Measurements from ENCODE around the gene FLNC.

Gene FLNC

GRCh38 chr7:128839751-128840177 lies 9.6 kb downstream of the FLNC start:
- no peaks in the 10 kb centered on the region for H3K27me3 ChIP-seq (ENCODE audit: insufficient read depth, low read depth, severe bottlenecking)
- no peak for DNase-seq
- H3K27ac ChIP-seq, result no peak overlapping the region
- TF ChIP-seq CTCF (IDR thresholded peaks at IDR 0.05; ENCODE audit: low read depth, low read length), result no peak
- H3K4me3 ChIP-seq (ENCODE audit: low read depth, low read length), result no peak overlapping the region
- H3K36me3 ChIP-seq, result no peaks in the 10 kb centered on the region
- H3K9me3 ChIP-seq (ENCODE audit: severe bottlenecking), result no peaks in the 10 kb centered on the region

- H3K27ac ChIP-seq, result no peak overlapping the region
- no peak for DNase-seq
Measured at GRCh38 chr7:128840326-128841170, 10.3 kb downstream of the FLNC start.

GRCh38 chr7:128841171-128841690 lies 11.0 kb downstream of the FLNC start:
- DNase-seq, result no peak
- Histone ChIP-seq H3K36me3 (no peaks in the 10 kb centered on the region), H3K9me3 (ENCODE audit: severe bottlenecking) (no peaks in the 10 kb centered on the region), H3K27ac (no peak overlapping the region), H3K27me3 (ENCODE audit: insufficient read depth, low read depth, severe bottlenecking) (no peaks in the 10 kb centered on the region), H3K4me3 (ENCODE audit: low read depth, low read length) (no peak overlapping the region)
- no peak for TF ChIP-seq CTCF (IDR thresholded peaks at IDR 0.05; ENCODE audit: low read depth, low read length)

More at GRCh38 chr7:128840326-128841170, 10.3 kb downstream of the FLNC start:
- H3K9me3 ChIP-seq (ENCODE audit: severe bottlenecking), result no peaks in the 10 kb centered on the region
- H3K36me3 ChIP-seq, result no peaks in the 10 kb centered on the region
- no peak overlapping the region for H3K4me3 ChIP-seq (ENCODE audit: low read depth, low read length)
- no peaks in the 10 kb centered on the region for H3K27me3 ChIP-seq (ENCODE audit: insufficient read depth, low read depth, severe bottlenecking)
- no peak for TF ChIP-seq CTCF (IDR thresholded peaks at IDR 0.05; ENCODE audit: low read depth, low read length)

GRCh38 chr7:128841921-128842673 lies 11.9 kb downstream of the FLNC start:
- no peak overlapping the region; the same call in 1 of the 2 replicates for H3K27ac ChIP-seq
- H3K27me3 ChIP-seq (ENCODE audit: insufficient read depth, low read depth, severe bottlenecking), result no peaks in the 10 kb centered on the region
- peak; percentile 70 for DNase-seq
- no peaks in the 10 kb centered on the region for H3K9me3 ChIP-seq (ENCODE audit: severe bottlenecking)
- H3K4me3 ChIP-seq (ENCODE audit: low read depth, low read length), result no peak overlapping the region
- no peaks in the 10 kb centered on the region for H3K36me3 ChIP-seq
- TF ChIP-seq CTCF (IDR thresholded peaks at IDR 0.05; ENCODE audit: low read depth, low read length), result peak; percentile 92

GRCh38 chr7:128842674-128843641 lies 12.8 kb downstream of the FLNC start:
- Histone ChIP-seq H3K27me3 (ENCODE audit: insufficient read depth, low read depth, severe bottlenecking) (no peaks in the 10 kb centered on the region), H3K9me3 (ENCODE audit: severe bottlenecking) (no peaks in the 10 kb centered on the region), H3K27ac (no peak overlapping the region), H3K36me3 (no peaks in the 10 kb centered on the region), H3K4me3 (ENCODE audit: low read depth, low read length) (no peak overlapping the region)
- TF ChIP-seq CTCF (IDR thresholded peaks at IDR 0.05; ENCODE audit: low read depth, low read length), result no peak
- DNase-seq, result no peak
